Activated CD4-positive, alpha-beta T cell treated with anti-CD3 and anti-CD28 coated beads, Interleukin-2, amount 50 U/mL, for 24 hours (primary cell): Measurements from ENCODE around the gene ACBD4.

Experiments
- DNase-seq, 2 donors: peaks; one replicate each; pipeline ENCODE4 v3.0.0-alpha.2; 2020; ENCODE audit warnings: low read depth in 1 of 2, low spot score in 1 of 2

ACBD4 gene

DNA sequence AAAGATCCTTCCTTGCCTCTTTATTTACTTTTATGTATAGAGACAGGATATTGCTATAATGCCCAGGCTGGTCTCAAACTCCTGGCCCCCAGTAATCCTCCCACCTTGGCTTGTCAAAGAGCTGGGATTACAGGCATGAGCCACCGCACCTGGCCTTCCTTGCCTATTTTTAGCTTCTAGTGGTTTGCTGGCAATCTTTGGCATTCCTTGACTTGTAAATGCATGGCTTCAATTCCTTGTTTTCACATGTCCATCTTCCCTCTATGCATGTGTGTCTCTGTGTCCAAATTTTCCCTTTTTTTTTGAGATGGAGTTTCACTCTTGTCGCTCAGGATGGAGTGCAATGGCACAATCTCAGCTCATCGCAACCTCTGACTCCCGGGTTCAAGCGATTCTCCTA lies 48.7 kb downstream of the ACBD4 start:
- DNase-seq, result no peak

DNA sequence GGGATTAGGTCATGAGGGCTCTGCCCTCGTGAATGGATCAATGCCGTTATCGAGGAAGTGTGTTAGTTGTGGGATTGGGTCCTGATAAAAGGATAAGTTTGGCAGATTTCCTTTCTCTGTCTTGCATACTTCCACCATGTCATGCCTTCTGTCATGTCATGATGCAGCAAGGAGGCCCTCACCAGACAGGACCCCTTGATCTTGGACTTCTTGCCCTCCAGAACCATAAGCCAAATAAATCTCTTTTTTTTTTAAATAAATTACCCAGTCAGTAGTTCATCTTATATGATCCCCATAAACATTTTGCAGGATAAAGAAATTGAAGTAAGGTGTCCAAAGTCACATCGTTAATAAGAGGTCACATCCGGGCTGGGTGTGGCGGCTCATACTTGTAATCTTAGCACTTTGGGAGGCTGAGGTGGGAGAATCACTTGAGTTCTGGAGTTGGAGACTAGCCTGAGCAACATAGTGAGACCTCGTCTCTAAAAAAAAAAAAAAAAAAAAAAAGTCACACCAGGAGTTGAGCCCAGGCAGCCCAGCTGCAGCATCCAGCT lies 51.4 kb downstream of the ACBD4 start:
- DNase-seq, result no peak

- DNase-seq, result no peak
Measured at GRCh38 chr17:45189009-45189408, 53.5 kb downstream of the ACBD4 start.

DNA sequence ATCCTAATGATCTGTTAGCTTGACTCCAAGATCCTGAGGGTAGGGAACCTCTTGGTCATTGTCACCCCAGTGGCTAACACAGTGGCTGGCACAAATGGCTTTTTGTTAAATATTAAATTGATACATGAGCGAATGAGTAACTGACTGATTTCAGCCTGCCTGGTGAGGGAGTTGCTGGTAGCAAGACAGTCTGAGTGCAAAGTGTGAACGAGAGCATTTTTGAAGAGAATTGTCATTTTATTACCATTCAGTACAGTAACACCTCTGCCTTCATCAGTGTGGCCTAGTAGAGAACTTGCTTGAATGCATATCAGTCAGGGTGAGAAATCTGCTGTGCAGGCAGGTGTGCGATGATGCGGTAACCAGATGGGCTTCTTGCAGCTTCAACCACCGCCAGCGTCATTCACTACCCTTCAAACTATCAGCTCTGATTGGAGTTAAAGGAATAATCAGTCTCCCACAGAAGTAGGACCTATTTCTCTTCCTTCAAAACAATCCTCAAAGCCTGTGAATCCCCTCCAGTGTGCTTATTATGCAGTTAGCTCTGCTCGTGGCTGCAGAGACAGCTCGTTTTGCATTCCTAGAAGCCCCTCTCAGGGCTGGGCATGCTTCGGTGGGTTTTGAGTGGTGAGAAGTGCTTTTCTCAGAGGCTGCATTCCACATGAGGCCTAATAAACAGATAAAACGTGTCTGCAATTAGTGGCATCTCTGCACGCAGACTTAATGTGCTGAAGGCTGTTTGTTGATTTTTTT lies 55.2 kb downstream of the ACBD4 start:
- no peak for DNase-seq
